GM23338 (cell line): ENCODE measurements around the gene AP4E1. TPM values are rescaled to one million over a fixed set of nuclear protein-coding genes. Genes with fewer than 3 reads are reported as not detected.
"Not testable (repeated sequence)": the region's sequence is repeated elsewhere in the genome, so short reads cannot be mapped to it uniquely, and the experiment has no call there.

Source experiments
- ATAC-seq: fragments of 200-7000 bp; cut with Tn5 transposase; 3 replicates; pipeline ENCODE4 v1.9.1; 2020
- DNase-seq: peaks from one replicate; pipeline ENCODE4 v3.0.0-alpha.2; 2015; ENCODE audit warnings: low spot score
- H2AFZ ChIP-seq: fragments of 200-600 bp; sonication (generic); 2 replicates; pipeline ENCODE4 v1.8.0; 2016; ENCODE audit warnings: antibody characterized with exemption, mild to moderate bottlenecking, moderate library complexity
- H3F3A ChIP-seq: fragments of 200-600 bp; sonication (generic); replicated peaks from 2 replicates; pipeline ENCODE4 v1.8.0; 2017; ENCODE audit warnings: antibody characterized with exemption, mixed run types, low read depth
- H3K27ac ChIP-seq: fragments of 200-600 bp; sonication (generic); 2 replicates; pipeline ENCODE4 v1.6.1; 2016; ENCODE audit warnings: low read depth
- H3K27me3 ChIP-seq: fragments of 200-600 bp; sonication (generic); 2 replicates; pipeline ENCODE4 v1.8.0; 2016; ENCODE audit warnings: mild to moderate bottlenecking, mixed run types, moderate library complexity; ENCODE audit not compliant: insufficient read depth
- H3K36me3 ChIP-seq: fragments of 200-600 bp; sonication (generic); 2 replicates; pipeline ENCODE4 v1.8.0; 2016; ENCODE audit warnings: mild to moderate bottlenecking; ENCODE audit not compliant: insufficient read depth
- H3K4me1 ChIP-seq: fragments of 200-600 bp; sonication (generic); 2 replicates; pipeline ENCODE4 v1.8.0; 2016; ENCODE audit warnings: mild to moderate bottlenecking, moderate library complexity; ENCODE audit not compliant: insufficient read depth
- H3K4me2 ChIP-seq: fragments of 200-600 bp; sonication (generic); 2 replicates; pipeline ENCODE4 v1.7.1; 2017; ENCODE audit warnings: mixed run types
- H3K4me3 ChIP-seq: fragments of 200-600 bp; sonication (generic); 2 replicates; pipeline ENCODE4 v1.6.1; 2016; ENCODE audit warnings: mixed run types
- H3K79me2 ChIP-seq: fragments of 200-600 bp; sonication (generic); replicated peaks from 2 replicates; pipeline ENCODE4 v1.8.0; 2017; ENCODE audit warnings: mild to moderate bottlenecking; ENCODE audit not compliant: insufficient read depth
- H3K9me2 ChIP-seq: fragments of 200-600 bp; sonication (generic); 2 replicates; pipeline ENCODE4 v1.8.0; 2017; ENCODE audit not compliant: insufficient read depth
- H4K20me1 ChIP-seq: fragments of 200-600 bp; sonication (generic); replicated peaks from 2 replicates; pipeline ENCODE4 v1.8.0; 2017; ENCODE audit warnings: mild to moderate bottlenecking; ENCODE audit not compliant: insufficient read depth
- H3K27ac Mint-ChIP-seq: 2 replicates; pipeline ENCODE4 v1.8.0; 2020; ENCODE audit warnings: inconsistent platforms, mild to moderate bottlenecking, moderate library complexity, mixed read lengths
- H3K27me3 Mint-ChIP-seq: 3 replicates; pipeline ENCODE4 v1.8.0; 2022; ENCODE audit warnings: low read depth, mild to moderate bottlenecking, moderate library complexity, mixed read lengths, inconsistent platforms; ENCODE audit not compliant: insufficient read depth, poor library complexity
- H3K36me3 Mint-ChIP-seq: 3 replicates; pipeline ENCODE4 v1.8.0; 2021; ENCODE audit warnings: low read depth, mild to moderate bottlenecking, inconsistent platforms, moderate library complexity, mixed read lengths
- H3K4me1 Mint-ChIP-seq: 3 replicates; pipeline ENCODE4 v1.8.0; 2020; ENCODE audit warnings: mild to moderate bottlenecking, inconsistent platforms, mixed read lengths
- H3K4me3 Mint-ChIP-seq: 3 replicates; pipeline ENCODE4 v1.8.0; 2021; ENCODE audit warnings: moderate library complexity, mild to moderate bottlenecking, inconsistent platforms, mixed read lengths
- H3K9me3 Mint-ChIP-seq: 3 replicates; pipeline ENCODE4 v1.8.0; 2020; ENCODE audit warnings: moderate library complexity, mild to moderate bottlenecking, inconsistent platforms, mixed read lengths
- CREB1 ChIP-seq: fragments of 250-450 bp; sonication (Bioruptor Pico); IDR thresholded peaks from 2 replicates; pipeline ENCODE4 v1.5.0; 2020; ENCODE audit warnings: low read depth, mild to moderate bottlenecking, moderate library complexity
- EZH2 ChIP-seq: fragments of 200-600 bp; sonication (generic); IDR thresholded peaks from one replicate; pipeline ENCODE4 v1.8.0; 2017; ENCODE audit warnings: antibody characterized with exemption, mild to moderate bottlenecking, low read depth; ENCODE audit not compliant: unreplicated experiment
- NANOG ChIP-seq: IDR thresholded peaks from 2 replicates; pipeline ENCODE4 v1.6.1; 2016; ENCODE audit warnings: antibody characterized with exemption, borderline replicate concordance
- POLR2AphosphoS5 ChIP-seq: IDR thresholded peaks from 2 replicates; pipeline ENCODE4 v1.6.1; 2016; ENCODE audit warnings: antibody characterized with exemption, low read depth
- ZNF114 ChIP-seq: fragments of 250-450 bp; sonication (Bioruptor Pico); IDR thresholded peaks from 2 replicates; pipeline ENCODE4 v1.5.0; 2020; ENCODE audit warnings: mild to moderate bottlenecking, moderate library complexity
- polyA plus RNA-seq: library from polyadenylated mRNA; unstranded; fragments of >200 nt; fragmentation: Nextera tagmentation; extraction: Ambion mirVana; gene quantifications from 2 replicates; pipeline ENCODE4 v1.2.1, GENCODE V29; 2016
- total RNA-seq: library from RNA; depleted of rRNA; stranded (reverse); fragments of >200 nt; shearing (Covaris generic); gene quantifications from 2 replicates; pipeline ENCODE4 v1.2.3, GENCODE V29; 2014
- TF ChIP-seq, protein P1 (sequence below), 2 experiments: fragments of 200-600 bp in 1 of 2; sonication (generic) in 1 of 2; conservative IDR thresholded peaks; 2 replicates each; pipeline versions ENCODE4 v1.5.1 to v1.6.1; 2016 to 2017; ENCODE audit warnings: antibody characterized with exemption in 2 of 2, low read depth in 2 of 2, mild to moderate bottlenecking in 2 of 2, moderate library complexity in 1 of 2
- TF ChIP-seq, protein P2 (sequence below): IDR thresholded peaks from one replicate; pipeline ENCODE4 v1.6.1; 2018; ENCODE audit warnings: antibody characterized with exemption; ENCODE audit not compliant: unreplicated experiment
- TF ChIP-seq, protein P3 (sequence below): IDR thresholded peaks from 2 replicates; pipeline ENCODE4 v1.6.1; 2016; ENCODE audit warnings: antibody characterized with exemption

AP4E1 gene
- total and polyA plus RNA-seq, 2 experiments from 2014 or later = 4.4 to 15.4 TPM

DNA sequence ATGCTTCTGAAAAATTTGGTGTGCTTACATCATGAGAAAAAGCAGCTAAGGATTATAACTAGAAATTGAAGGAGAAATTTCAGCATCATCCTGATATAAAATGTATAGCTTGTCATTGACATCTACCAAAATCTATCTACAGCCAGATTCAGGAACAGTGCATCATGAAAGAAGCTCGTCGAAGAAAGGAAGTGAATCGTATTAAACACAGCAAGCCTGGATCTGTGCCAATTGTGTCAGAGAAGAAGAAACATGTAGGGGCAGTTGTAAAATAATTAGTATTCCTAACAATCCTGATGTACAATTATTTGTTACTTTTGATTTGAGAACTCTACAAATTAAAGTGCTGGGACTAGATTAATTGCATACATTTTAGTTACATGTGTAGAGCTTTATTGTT, 37.2 kb downstream of the AP4E1 start:
- H3K4me2 ChIP-seq = no peak overlapping the region

DNA sequence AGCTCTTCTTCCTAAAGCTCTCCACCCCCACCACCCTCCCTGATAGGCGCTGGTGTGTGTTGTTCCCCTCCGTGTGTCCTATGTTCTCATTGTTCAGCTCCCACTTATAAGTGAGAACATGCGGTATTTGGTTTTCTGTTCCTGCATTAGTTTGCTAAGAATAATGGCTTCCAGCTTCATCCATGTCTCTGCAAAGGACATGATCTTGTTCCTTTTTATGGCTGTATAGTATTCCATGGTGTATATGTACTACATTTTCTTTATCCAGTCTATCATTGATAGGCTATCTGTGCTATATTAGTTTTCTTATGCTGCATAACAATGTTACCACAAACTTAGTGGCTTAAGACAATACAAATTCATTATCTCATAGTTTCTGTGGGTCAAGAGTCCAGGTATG, 42.3 kb downstream of the AP4E1 start:
- DNase-seq, H4K20me1 ChIP-seq, H3K27me3 Mint-ChIP-seq, H3K4me1 ChIP-seq, H3K27ac ChIP-seq, H3K4me3 Mint-ChIP-seq, H3K9me3 Mint-ChIP-seq, H3K27me3 ChIP-seq, H3K27ac Mint-ChIP-seq, H3K4me3 ChIP-seq, H2AFZ ChIP-seq, H3K9me2 ChIP-seq, H3K79me2 ChIP-seq, H3F3A ChIP-seq, H3K4me2 ChIP-seq, H3K4me1 Mint-ChIP-seq, ATAC-seq: not testable (repeated sequence)
- H3K36me3 ChIP-seq = peaks cover 14% of the 10 kb centered on the region; the same call in 1 of the 2 replicates
- peaks cover 48% of the 10 kb centered on the region for H3K36me3 Mint-ChIP-seq

More for the DNA sequence above, 37.2 kb downstream of the AP4E1 start:
- no peak overlapping the region for H3K27ac Mint-ChIP-seq
- H3K4me3 ChIP-seq = no peak overlapping the region
- H3K27me3 ChIP-seq = no peaks in the 10 kb centered on the region
- DNase-seq = no peak
- TF ChIP-seq EZH2 (no peak), POLR2AphosphoS5 (no peak), CREB1 (CRISPR knock-in tag) (no peak), NANOG (no peak), ZNF114 (CRISPR knock-in tag) (no peak)
- TF ChIP-seq, protein P1, sequence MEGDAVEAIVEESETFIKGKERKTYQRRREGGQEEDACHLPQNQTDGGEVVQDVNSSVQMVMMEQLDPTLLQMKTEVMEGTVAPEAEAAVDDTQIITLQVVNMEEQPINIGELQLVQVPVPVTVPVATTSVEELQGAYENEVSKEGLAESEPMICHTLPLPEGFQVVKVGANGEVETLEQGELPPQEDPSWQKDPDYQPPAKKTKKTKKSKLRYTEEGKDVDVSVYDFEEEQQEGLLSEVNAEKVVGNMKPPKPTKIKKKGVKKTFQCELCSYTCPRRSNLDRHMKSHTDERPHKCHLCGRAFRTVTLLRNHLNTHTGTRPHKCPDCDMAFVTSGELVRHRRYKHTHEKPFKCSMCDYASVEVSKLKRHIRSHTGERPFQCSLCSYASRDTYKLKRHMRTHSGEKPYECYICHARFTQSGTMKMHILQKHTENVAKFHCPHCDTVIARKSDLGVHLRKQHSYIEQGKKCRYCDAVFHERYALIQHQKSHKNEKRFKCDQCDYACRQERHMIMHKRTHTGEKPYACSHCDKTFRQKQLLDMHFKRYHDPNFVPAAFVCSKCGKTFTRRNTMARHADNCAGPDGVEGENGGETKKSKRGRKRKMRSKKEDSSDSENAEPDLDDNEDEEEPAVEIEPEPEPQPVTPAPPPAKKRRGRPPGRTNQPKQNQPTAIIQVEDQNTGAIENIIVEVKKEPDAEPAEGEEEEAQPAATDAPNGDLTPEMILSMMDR (conservative IDR thresholded peaks at IDR 0.05; ENCODE audit: low read depth in 2 of 2) = no peak
- ATAC-seq = no peak
- H3K36me3 ChIP-seq = peaks cover 12% of the 10 kb centered on the region; the same call in 1 of the 2 replicates
- no peak overlapping the region for H2AFZ ChIP-seq
- H3K4me3 Mint-ChIP-seq = no peak overlapping the region
- peaks cover 17% of the 10 kb centered on the region for H3K36me3 Mint-ChIP-seq
- H3K4me1 ChIP-seq = no peaks in the 10 kb centered on the region
- H3K9me2 ChIP-seq = no peaks in the 10 kb centered on the region
- no peaks in the 10 kb centered on the region; the same call in 1 of the 2 replicates for H4K20me1 ChIP-seq
- H3K27ac ChIP-seq = no peak overlapping the region
- no peaks in the 10 kb centered on the region for H3F3A ChIP-seq
- no peaks in the 10 kb centered on the region for H3K27me3 Mint-ChIP-seq
- no peaks in the 10 kb centered on the region for H3K9me3 Mint-ChIP-seq
- H3K79me2 ChIP-seq = no peaks in the 10 kb centered on the region
- no peaks in the 10 kb centered on the region for H3K4me1 Mint-ChIP-seq

DNA sequence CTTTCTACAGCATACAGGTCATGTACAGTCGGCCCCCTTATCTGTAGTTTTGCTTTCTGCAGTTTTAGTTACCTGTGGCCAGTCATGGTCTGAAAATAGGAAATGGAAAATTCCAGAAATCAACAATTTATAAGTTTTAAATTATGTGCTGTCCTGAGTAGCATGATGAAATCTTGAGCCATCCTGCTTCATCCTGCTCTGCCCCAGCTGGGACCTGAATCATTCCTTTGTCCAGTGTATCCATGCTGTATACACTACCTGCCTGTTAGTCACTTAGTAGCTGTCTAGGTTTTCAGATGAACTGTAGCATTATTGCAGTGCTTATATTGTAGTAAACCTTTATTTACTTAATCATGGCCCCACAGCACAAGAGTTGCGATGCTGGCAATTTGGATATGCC, 44.8 kb downstream of the AP4E1 start:
- no peaks in the 10 kb centered on the region for H3K27me3 Mint-ChIP-seq
- H2AFZ ChIP-seq = no peak overlapping the region
- peaks cover 14% of the 10 kb centered on the region; the same call in 1 of the 2 replicates for H3K36me3 ChIP-seq
- H3K27me3 ChIP-seq = no peaks in the 10 kb centered on the region
- H3K27ac ChIP-seq = no peak overlapping the region
- peaks cover 72% of the 10 kb centered on the region for H3K36me3 Mint-ChIP-seq
- H3K4me3 Mint-ChIP-seq = no peak overlapping the region
- H3K4me1 Mint-ChIP-seq = no peaks in the 10 kb centered on the region
- no peaks in the 10 kb centered on the region for H3F3A ChIP-seq
- no peak overlapping the region for H3K4me3 ChIP-seq
- no peaks in the 10 kb centered on the region for H3K4me1 ChIP-seq
- peaks cover 19% of the 10 kb centered on the region for H3K9me3 Mint-ChIP-seq
- DNase-seq = no peak
- no peak overlapping the region for H3K4me2 ChIP-seq
- no peaks in the 10 kb centered on the region for H3K79me2 ChIP-seq
- TF ChIP-seq, protein P2, sequence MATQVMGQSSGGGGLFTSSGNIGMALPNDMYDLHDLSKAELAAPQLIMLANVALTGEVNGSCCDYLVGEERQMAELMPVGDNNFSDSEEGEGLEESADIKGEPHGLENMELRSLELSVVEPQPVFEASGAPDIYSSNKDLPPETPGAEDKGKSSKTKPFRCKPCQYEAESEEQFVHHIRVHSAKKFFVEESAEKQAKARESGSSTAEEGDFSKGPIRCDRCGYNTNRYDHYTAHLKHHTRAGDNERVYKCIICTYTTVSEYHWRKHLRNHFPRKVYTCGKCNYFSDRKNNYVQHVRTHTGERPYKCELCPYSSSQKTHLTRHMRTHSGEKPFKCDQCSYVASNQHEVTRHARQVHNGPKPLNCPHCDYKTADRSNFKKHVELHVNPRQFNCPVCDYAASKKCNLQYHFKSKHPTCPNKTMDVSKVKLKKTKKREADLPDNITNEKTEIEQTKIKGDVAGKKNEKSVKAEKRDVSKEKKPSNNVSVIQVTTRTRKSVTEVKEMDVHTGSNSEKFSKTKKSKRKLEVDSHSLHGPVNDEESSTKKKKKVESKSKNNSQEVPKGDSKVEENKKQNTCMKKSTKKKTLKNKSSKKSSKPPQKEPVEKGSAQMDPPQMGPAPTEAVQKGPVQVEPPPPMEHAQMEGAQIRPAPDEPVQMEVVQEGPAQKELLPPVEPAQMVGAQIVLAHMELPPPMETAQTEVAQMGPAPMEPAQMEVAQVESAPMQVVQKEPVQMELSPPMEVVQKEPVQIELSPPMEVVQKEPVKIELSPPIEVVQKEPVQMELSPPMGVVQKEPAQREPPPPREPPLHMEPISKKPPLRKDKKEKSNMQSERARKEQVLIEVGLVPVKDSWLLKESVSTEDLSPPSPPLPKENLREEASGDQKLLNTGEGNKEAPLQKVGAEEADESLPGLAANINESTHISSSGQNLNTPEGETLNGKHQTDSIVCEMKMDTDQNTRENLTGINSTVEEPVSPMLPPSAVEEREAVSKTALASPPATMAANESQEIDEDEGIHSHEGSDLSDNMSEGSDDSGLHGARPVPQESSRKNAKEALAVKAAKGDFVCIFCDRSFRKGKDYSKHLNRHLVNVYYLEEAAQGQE = no peak
- TF ChIP-seq, protein P3, sequence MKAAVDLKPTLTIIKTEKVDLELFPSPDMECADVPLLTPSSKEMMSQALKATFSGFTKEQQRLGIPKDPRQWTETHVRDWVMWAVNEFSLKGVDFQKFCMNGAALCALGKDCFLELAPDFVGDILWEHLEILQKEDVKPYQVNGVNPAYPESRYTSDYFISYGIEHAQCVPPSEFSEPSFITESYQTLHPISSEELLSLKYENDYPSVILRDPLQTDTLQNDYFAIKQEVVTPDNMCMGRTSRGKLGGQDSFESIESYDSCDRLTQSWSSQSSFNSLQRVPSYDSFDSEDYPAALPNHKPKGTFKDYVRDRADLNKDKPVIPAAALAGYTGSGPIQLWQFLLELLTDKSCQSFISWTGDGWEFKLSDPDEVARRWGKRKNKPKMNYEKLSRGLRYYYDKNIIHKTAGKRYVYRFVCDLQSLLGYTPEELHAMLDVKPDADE = no peak
- H3K27ac Mint-ChIP-seq = 0 out of 2 replicates have a peak overlapping the region, but pooled peaks have one; percentile 32
- no peaks in the 10 kb centered on the region for H3K9me2 ChIP-seq
- no peak for ATAC-seq
- no peaks in the 10 kb centered on the region for H4K20me1 ChIP-seq

DNA sequence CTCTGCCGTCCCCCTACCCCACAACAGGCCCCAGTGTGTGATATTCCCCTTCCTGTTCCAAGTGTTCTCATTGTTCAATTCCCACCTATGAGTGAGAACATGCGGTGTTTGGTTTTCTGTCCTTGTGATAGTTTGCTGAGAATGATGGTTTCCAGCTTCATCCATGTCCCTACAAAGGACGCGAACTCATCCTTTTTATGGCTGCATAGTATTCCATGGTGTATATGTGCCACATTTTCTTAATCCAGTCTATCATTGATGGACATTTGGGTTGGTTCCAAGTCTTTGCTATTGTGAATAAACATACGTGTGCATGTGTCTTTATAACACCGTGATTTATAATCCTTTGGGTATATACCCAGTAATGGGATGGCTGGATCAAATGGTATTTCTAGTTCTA, 46.4 kb downstream of the AP4E1 start:
- not testable (repeated sequence) for H3K4me1 ChIP-seq, DNase-seq, H3K4me2 ChIP-seq, H3K9me2 ChIP-seq, H3F3A ChIP-seq, H3K4me1 Mint-ChIP-seq, H3K4me3 Mint-ChIP-seq, ATAC-seq, H3K27ac ChIP-seq, H3K27me3 Mint-ChIP-seq, H3K27ac Mint-ChIP-seq, H3K27me3 ChIP-seq, H3K4me3 ChIP-seq, H3K79me2 ChIP-seq, H4K20me1 ChIP-seq, H2AFZ ChIP-seq
- Mint-ChIP-seq H3K36me3 (peaks cover 82% of the 10 kb centered on the region), H3K9me3 (peaks cover 19% of the 10 kb centered on the region)
- H3K36me3 ChIP-seq = peaks cover 22% of the 10 kb centered on the region; the same call in 1 of the 2 replicates
